HG02973 (cell line): Measurements from ENCODE around the gene DGUOK.

Experiments
- ATAC-seq: cut with Tn5 transposase; IDR thresholded peaks from one replicate; pipeline ENCODE4 v1.9.1; 2021; ENCODE audit warnings: moderate library complexity; ENCODE audit not compliant: unreplicated experiment

The DGUOK gene

DNA sequence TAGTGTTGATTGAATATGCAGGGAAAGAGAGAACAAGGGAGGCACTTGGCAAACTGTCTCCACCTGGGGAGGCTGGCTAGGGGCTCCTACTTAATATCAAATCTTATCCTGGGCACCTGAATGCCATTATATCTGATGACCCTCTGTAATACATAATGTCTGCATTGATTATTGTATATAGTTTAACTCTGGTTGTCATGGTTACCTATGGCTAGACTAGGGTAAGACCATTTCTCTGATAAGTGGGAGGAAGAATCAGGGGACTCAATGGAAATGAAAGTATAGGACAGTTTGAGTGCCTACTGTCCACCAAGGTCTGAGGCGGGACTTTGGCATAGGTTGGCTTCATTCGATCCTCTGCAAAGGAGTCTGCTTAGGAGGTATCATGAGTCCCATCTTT lies 50.8 kb downstream of the DGUOK start:
- no peak for ATAC-seq

DNA sequence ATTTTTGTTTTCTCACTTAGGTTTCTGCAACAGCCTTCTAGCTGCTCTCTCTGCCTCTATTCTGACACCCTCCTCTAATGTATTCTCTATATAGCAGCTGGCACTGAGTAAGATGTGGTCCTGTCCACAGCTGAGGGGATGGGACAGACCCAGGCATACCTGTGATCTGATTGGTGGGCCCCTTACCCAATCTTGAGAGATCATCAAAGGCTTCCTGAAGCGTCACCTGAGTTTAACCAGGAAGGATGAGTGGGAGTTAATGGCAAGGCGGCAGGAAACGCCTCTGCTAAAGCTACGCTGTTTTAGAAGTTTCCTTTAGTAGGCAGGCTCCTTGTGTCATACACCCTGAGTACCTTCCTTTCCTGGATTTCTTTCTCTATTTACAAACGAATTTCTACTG lies 52.3 kb downstream of the DGUOK start:
- ATAC-seq: no peak

DNA sequence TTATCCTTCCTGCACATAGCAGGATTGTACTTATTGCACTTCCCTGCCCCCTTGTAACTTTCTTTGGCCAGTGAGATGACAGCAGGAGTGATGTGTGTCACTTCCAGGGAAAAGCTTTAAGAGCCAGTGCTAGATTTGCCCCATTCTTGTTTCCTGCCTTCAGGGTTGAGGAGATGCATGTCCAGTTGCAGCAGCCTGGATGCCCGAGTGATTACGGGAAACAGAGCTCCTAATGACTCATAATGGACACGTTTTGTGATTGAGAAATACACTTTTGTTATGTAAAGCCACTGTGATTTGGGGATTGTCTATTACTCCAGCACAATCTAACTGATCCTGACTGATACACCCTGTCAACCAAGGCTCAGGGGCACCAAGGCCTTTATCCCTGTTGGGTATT lies 53.0 kb downstream of the DGUOK start:
- ATAC-seq: no peak

DNA sequence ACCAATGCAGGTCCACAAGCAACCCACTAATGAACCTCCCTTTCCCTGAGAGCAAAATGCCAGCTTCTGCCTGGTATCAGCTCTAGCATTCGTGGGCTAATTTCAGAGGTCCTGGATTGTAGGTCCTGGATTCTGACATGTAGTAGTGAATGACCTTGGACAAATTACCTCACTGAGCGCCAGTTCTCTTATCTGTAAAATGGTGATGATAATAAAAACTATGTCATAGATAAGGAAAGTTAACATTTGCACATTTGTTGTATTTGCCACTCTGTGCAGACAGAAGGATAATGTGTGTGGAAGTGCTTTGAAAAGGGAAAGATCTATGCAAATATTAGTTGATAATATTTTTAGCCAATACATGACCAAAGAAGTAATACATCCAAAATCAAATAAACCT lies 53.9 kb downstream of the DGUOK start:
- no peak for ATAC-seq

DNA sequence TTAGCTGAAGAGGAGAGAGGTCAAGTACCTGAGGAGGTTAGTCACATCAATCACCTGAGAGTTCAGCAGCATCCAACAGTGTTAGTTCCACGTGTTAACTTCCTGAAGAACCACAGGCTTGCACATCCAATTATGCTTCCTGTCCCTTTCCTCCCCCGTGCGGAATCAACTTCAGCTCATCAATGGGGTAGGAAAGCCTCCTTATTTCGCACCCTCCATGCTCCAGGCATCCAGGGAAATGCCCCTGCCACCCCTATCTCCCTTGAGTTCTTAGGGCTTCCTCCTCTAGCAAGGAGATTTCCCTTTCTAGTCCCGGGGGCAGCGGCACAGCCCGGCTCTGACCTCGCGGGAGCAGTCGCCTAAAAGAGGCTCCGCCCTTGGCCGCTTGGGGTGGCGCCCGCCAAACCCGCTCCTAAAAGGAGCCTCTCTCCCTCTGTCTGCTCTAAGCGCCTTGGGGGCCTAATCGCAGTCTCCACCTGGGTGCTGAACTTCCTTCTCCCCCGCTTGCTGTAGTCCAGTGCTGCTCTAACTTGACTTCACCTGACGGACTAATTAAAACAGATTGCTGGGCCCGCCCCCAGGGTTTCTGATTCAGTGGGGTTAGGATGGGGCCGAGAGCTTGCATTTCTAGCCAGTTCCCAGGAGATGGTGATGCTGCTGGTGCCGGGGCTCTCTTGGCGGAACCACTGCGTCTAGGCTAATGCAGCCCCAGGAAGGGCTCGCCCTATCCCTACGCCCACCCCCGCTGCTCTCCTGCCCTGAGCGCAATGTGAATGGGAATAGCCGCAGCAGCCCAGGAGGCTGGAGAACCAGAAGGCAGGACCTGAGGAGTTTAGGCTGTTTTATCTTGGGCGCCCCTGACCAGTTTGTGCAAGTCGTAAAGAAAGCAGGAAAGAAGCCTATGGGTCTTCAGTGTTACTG lies 54.7 kb downstream of the DGUOK start:
- no peak for ATAC-seq

DNA sequence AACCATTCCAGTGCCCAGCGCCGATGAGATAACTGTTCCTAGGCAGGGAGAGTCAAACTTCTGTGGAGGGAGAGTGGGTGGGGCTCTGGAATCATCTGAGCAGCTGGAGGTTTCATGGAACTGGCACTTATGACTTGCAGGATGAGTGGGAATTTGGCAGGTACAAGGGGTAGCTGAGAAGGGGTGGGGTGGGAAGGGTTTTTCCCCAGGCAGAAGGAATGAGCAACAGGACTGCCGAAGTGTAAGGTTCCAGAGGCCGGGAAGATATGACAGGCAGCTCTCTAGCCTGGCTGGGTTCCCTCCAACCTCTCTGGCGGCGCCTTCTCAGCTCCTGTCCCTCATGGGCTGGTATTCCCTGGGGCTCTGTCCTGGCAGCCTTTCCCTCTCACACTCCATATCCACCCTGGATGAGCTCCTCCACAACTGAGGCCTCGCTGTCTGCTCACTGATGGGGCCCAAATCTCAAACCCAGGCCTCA lies 55.5 kb downstream of the DGUOK start:
- ATAC-seq: no peak

DNA sequence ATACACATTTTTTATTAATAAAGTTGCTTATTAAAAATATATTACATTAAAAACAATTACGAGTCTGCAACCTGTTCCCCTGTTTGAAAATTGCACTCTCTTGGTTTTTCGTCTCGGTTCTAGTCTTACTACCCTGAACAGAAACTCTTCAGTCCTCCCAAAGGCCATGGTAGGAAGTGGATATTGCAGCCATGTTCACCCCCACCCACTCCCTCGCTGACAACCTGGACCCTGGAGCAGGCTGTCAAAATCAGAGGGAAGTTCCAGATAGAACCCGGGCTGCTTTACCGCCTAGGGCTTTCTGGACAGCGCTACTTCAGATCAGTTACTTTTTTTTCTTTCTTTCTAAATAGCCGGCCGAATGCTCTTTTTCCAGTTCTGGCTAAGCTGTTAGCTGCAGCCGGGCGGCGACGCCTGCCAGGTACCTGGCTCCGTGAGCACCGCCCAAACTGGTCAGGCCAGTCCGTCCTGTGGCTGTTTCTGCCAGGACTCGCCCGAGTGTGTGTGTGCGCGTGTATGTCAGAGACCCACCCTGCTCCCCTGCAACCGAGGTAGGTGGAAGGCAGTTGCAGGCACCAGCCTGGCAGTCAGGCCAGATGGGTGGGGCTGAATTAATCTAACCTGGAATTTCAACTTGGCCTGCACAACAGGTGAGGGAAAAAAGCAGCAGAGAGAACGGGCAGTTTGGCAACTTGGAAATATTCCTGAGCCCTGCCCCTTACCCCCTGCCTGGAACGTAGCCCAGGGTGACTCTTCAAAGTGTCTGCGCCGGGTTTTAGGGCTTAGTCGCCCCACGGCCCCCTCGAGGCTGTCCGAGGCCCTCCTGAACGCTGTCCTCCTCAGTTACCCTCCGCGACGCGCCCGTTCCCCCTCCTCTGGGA lies 56.9 kb downstream of the DGUOK start:
- ATAC-seq: no peak

DNA sequence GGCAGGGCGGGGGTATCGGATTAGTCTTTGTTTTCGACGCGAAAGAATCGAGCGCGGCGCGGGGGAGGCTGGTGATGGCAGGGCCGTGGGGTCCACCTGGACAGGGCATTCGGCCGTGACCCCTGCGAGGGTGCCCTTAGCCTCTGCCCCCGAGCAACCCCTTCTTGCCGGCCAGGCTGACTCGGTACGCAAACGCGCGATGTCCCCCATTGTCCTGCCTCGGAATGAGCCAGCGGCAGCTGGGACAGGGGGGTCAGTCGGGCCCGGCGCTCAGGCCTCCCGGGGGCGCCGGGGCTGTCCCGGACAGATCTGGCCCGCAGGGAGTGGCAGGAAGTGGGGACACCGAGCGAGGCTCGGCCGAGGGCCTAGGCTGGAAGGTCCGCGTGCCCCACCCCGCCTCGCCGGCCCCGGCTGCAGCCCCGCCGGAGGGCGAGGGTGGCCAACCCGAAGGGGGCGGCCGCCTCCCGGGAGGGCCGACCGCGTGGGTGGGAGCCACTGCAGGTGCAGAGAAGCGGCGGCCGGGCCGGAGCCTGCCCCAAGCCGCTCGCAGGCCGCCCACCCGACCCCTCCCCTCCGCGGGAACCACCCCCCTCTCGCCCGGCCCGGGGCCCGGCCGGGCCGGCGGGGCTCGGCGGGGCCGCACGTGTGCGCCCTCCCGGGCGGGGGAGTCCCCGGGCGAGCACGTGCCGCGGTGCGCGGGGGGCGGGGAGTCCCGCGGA lies 57.7 kb downstream of the DGUOK start, which contains the start of gene TET3:
TET3 (plus strand) TSS at position 708 of the 719 bp plus-strand sequence. CDS start 1,494 bp downstream, outside the sequence.
- ATAC-seq: peak; percentile 30

DNA sequence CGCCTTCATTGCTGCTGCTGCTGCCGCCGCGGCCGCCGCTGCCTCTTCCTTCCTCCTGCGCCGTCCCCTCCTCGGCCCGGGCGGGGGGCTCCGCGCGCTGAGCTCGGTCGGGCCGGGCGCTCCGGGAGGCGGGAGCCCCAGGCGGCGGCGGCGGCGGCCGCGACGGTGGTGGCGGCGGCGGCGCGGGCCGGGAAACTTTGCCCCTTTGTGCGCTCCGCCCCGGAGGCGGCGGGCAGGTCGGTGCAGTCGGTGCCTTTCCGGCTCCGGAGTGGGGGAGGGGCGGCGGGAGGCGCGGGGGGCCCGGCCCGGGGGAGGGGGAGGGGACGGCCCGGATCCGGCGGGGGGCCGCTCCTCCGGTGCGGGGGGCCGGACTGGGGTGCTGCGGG lies 58.2 kb downstream of the DGUOK start:
- ATAC-seq: peak; percentile 7

DNA sequence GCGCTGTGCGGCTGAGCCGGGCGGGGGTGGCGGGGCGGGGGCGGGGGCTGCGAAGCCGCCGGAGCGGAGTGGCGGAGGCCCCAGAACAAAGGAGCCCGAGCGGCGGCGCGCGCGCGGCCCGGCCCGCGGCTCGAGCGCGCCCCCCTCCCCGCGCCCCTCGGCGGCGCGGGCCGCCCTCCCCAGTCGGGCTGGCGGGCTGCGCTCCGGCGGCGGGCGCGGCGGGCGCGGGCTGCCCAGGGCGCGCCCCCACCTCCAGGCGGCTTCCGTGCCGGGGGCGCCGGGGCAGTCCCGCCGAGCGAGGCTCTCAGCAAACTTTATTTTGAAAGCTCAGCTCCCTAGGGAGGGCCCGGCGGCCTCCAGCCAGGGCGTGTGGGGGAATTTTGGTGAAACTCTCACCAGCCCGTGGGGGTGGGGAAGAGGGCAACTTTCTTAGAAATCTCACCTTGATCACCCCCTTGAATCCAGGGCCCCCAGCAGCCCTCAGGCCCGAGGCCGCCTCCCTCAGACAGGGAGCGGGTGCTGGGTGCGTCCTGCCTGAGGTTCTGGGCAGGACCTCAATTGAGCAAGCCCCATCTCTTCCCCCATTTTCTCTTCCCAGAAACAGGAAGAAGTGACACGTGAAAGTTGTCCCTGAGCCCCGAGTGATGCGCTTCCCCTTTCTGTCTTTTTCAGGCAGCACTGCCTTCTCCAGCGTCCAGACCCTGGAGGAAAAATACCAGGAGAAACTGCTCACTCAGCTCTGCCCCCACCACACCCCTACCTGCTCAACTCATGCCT lies 58.8 kb downstream of the DGUOK start:
- ATAC-seq: peak; percentile 27

DNA sequence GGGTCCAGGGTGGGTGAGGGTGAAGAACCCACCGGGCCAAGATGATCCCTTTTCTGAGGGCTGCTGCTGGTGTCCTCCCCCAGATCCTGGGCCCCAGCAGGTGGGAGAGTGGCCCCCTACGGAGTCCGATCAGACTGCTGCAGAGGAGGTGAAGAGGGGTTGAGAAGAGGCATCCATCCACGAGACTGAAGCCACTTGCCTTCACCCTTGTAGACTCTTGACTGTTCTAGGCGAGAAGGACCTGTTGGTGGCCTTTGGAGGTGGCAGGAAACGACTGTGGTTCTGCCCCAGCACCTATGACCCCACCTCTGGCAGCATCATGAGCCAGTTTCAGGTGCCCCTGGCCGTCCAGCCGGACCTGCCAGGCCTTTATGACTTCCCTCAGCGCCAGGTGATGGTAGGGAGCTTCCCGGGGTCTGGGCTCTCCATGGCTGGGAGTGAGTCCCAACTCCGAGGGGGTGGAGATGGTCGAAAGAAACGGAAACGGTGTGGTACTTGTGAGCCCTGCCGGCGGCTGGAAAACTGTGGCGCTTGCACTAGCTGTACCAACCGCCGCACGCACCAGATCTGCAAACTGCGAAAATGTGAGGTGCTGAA lies 59.5 kb downstream of the DGUOK start:
- no peak for ATAC-seq

DNA sequence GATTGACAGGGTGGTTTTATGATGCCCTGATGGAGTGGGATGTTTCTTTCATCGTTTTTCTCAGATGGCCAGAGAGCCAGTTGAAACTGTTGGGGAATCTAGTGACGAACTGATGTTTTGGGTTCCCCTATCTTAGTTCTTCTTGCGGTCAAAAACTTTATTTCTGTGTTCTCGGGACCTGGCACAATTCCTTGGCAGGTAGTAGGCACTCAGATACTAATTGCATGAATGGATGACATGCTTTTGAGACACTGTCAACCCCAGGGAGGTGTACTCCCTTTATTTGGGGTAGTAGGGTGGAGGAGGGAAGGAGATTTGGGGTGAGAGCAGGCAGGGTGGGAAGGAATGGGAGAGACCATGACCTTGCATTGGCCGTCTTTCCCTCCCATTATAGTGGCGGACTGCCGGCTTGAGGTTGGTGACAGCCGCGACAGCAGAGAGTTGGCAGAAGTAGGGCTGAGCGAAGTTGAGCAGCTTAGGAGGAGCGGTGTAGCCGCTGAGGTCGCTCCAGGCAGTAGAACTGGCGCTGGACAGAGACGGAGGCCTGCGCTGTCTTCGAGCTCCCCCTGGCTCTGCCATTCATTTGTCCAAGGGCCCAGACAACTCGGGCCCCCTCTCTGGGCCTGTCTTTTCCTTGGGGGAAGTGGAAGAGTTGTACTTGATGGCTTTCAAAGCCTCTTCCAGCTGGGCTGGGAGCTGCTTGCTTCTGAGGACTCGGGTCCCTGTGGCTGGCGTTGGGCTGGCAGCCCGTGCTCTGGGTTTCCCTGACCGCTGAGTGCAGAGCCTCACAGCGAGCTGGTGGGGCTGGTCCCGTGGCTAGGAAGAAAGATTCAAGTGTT lies 60.6 kb downstream of the DGUOK start:
- no peak for ATAC-seq

DNA sequence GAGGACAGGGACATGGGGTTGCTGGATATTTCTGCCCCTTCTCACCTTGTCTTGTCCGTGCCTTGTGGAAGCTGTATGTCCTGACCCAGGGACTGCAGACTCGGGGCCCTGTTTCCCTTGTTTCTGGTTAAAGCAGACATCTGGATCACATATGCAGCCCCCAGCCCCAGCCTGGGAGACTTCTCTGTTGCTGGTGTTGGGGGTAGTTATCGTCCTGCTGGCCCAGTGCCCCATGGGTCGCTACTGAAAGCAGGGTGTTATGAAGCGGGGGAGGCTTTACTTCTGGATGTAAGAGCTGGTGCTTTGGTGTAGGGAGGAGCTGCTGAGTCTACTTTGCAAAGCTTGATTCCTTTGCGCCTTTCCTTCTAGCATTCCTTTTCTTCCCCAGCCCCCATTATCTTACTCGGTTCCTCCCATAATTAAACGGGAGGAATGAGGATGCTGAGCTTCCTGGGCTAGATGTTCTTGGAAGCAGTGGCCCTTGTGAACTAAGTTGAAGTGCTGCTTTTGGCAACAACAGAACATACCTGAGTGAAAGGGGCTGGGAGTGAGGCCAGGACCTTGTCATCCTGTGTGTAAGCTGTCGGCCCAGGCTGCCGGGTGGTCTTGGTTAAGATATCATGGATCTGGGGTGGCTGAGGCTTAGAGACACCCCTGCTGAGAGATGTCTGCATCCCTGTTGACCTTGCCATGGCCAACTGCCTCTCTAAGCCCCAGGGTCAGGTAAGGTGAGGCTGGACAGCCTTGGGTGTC lies 61.4 kb downstream of the DGUOK start:
- ATAC-seq: no peak

DNA sequence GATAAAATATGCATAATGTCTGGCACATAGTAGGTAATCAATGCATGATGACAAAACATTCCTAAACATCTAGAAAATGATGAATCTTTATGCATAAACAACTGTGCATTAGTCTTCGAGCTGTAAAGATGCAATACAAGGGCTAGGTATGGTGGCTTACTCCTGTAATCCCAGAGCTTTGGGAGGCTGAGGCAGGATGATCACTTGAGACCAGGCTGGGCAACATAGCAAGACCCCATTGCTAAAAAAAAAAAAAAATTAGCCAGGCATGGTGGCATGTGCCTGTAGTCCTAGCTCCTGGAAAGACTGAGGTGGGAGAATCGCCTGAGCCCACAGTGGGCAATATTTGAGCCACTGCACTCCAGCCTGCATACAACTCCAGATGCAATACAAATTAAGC lies 63.3 kb downstream of the DGUOK start:
- no peak for ATAC-seq

DNA sequence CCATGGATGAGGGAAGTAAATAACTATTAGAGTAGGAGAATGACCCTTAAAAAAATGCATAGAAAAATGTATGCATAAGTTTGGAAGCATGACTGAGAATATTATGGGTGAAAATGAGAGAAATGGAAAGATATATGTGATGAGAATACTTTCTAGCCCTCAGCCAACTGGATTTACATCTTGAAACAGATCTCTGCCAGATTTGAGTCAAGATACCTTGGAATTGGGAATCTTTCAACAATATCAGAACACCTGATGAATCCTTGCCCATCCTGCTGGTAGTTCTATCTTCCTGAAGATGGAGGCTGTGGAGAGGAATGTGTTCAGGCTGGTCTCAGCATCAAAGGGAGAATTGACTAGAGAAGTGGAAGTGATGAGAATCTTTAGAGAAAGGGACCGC lies 63.9 kb downstream of the DGUOK start:
- no peak for ATAC-seq

DNA sequence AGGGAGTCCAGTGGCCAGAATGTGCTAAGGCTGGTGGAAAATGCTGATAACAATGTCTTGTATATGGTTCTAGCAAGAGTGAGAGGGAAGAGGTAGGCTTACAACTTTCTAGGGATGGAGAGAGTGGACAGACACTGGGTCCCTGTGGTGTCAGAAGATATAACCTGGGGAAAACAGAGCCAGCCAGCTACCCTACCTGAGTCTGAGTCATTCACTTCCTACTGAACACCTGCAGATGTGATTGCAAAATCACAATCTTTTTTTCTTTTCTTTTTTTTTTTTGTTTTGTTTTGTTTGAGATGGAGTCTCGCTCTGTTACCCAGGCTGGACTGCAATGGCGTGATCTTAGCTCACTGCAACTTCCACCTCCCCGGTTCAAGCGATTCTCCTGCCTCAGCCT lies 65.4 kb downstream of the DGUOK start:
- no peak for ATAC-seq

DNA sequence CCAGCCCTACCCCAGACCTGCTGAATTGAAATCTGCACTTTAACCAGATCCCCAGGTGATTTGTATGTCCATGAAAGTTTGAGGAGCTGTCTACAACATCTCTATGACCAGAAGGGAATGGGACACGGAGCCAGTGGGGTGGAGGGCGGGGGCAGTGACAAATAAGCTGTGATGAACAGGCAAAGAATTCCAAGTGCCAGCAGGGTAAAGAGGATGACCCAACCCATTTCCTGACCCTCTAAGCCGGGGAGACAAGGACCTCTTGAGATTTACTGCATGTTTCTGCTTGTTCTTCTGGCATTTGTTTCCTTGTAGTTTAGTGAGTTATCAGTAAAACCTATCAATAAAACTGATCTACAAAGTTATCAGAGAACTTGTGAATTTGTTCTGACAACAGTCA lies 66.7 kb downstream of the DGUOK start:
- no peak for ATAC-seq

DNA sequence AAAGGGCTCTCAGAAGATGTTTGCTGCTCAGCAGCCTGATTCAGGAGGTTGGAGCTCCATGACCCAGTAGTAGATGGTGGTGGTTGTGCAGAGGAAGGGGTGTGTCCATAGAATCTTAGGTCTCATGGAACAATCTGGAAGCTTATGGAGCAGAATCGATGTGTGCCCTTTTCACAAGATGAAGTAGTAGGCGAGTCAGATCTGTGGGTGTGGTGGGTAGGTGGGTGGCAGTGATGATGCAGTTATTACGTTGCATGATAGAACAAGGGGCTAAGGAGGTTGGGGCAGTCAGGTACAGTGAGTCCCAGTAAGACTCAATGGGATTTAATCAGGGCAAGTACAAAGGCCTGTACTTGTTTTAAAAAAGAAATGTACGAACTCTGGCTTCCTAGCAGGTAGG lies 67.1 kb downstream of the DGUOK start:
- no peak for ATAC-seq
